GM12892 (cell line): ENCODE measurements around the gene SEL1L3.

Experiments used
- POLR2A ChIP-seq: IDR thresholded peaks from 2 replicates; pipeline ENCODE4 v1.6.1; 2011; ENCODE audit warnings: low read depth, low read length, control low read depth
- POLR2AphosphoS5 ChIP-seq: IDR thresholded peaks from 2 replicates; pipeline ENCODE4 v1.6.1; 2011; ENCODE audit warnings: low read depth, low read length, control low read depth

GRCh38 chr4:25776795-25777194, 86.0 kb downstream of the SEL1L3 start:
- TF ChIP-seq POLR2AphosphoS5: no peak
- TF ChIP-seq POLR2A: no peak
